Stomach (tissue), 19 donors: Measurements from ENCODE around the gene TP53AIP1. TPM values are rescaled to one million over a fixed set of nuclear protein-coding genes. Genes with fewer than 3 reads are reported as not detected.

Experiments used
- DNase-seq, 2 donors: peaks; one replicate each; pipeline versions ENCODE4 v3.0.0 to v3.0.0-alpha.2; 2013 to 2019
- H3K27ac ChIP-seq, 5 donors: fragments of 200-600 bp in 4 of 5; sonication (generic) in 4 of 5; one replicate each; pipeline ENCODE4 v1.5.1; 2013 to 2019; ENCODE audit warnings: mild to moderate bottlenecking in 1 of 5, moderate library complexity in 1 of 5
- H3K27me3 ChIP-seq, 3 donors: fragments of 200-600 bp; sonication (generic); one replicate each; pipeline ENCODE4 v1.5.1; 2017 to 2019; ENCODE audit warnings: mixed run types in 1 of 3
- H3K36me3 ChIP-seq, 4 donors: fragments of 200-600 bp; sonication (generic); 1 replicate in 3 of 4; 2 replicates in 1 of 4; pipeline ENCODE4 v1.5.1; 2016 to 2019
- H3K4me1 ChIP-seq, 4 donors: fragments of 200-600 bp; sonication (generic); one replicate each; pipeline ENCODE4 v1.5.1; 2016 to 2019
- H3K4me3 ChIP-seq, 4 donors: fragments of 200-600 bp; sonication (generic) in 3 of 4; one replicate each; pipeline ENCODE4 v1.5.1; 2016 to 2019; ENCODE audit warnings: mild to moderate bottlenecking in 1 of 4
- H3K9me3 ChIP-seq, 4 donors: fragments of 200-600 bp; sonication (generic); one replicate each; pipeline ENCODE4 v1.5.1; 2016 to 2019
- CTCF ChIP-seq, 7 experiments: fragments of 450-650 bp in 4 of 7; fragments of 200-600 bp in 3 of 7; sonication (generic) in 3 of 7; IDR thresholded peaks; one replicate each; pipeline ENCODE4 v1.5.1; 2016 to 2019; ENCODE audit warnings: antibody characterized with exemption in 7 of 7, control low read depth in 2 of 7, mild to moderate bottlenecking in 1 of 7
- EP300 ChIP-seq: sonication (generic); formaldehyde crosslinking; IDR thresholded peaks from one replicate; pipeline ENCODE4 v1.6.1; 2017; ENCODE audit warnings: antibody characterized with exemption
- POLR2A ChIP-seq, 4 donors: fragments of 450-650 bp; IDR thresholded peaks; one replicate each; pipeline ENCODE4 v1.6.1; 2016; ENCODE audit warnings: antibody characterized with exemption in 4 of 4, control low read depth in 2 of 4, mild to moderate bottlenecking in 1 of 4, moderate library complexity in 1 of 4
- POLR2AphosphoS5 ChIP-seq, 3 donors: sonication (generic); formaldehyde crosslinking; IDR thresholded peaks; one replicate each; pipeline ENCODE4 v1.6.1; 2016; ENCODE audit warnings: antibody characterized with exemption in 3 of 3
- WGBS, 5 donors: extraction: QIAGEN DNeasy Blood & Tissue Kit in 3 of 5; methylation state at CpG; one replicate each; pipeline versions ENCODE4 v1.1.5 to v1.1.7; 2013 to 2018; 5-methylcytosine and 5-hydroxymethylcytosine counted together
- intact Hi-C: fragments of 100-400 bp; cut with DNase I; formaldehyde crosslinking; loops from one replicate; pipeline ENCODE4 v1.15.1; 2023; ENCODE audit warnings: low total_unique reads
- long read RNA-seq, 10 donors: transcript quantifications; one replicate each; lab custom pipeline, GENCODE V29; 2026
- polyA plus RNA-seq, 3 donors: library from polyadenylated mRNA; stranded (reverse); fragments of 200-250 nt; gene quantifications; one replicate each; pipeline ENCODE4 v1.2.3, GENCODE V29; 2013
- total RNA-seq, 5 donors: library from RNA; depleted of rRNA; stranded (reverse); fragments of >200 nt; gene quantifications; one replicate each; pipeline versions ENCODE4 v1.1.0 to v1.2.3, GENCODE V29; 2014 to 2016
- donor health status: healthy with polysubstance abuse.
- donor health status: Bipolar disorder and iron deficiency.
- donor health status: healthy.

TP53AIP1 gene
- total RNA-seq (not detected), polyA plus RNA-seq (10 to 100 TPM in 1 of 3 donors, not detected in 2; 22.4 TPM)
- long read RNA-seq, donor 1: 0 reads
- long read RNA-seq, donor 2: 0 reads
- long read RNA-seq, donor 3: 0 reads
- long read RNA-seq, donor 4: 0 reads
- long read RNA-seq, donor 5: 0 reads
- long read RNA-seq, donor 6: 0 reads
- long read RNA-seq, donor 7: 0 reads
- long read RNA-seq, donor 8: 0 reads
- long read RNA-seq, donor 9: 0 reads
- long read RNA-seq, donor 10: 0 reads

GRCh38 chr11:128942817-128943427 lies at the start of gene TP53AIP1:
TSS of gene TP53AIP1 (minus strand) at chr11:128942871. CDS start at chr11:128937818, 5,053 bp downstream.
- WGBS, 5 donors: 88 to 94% (median 91%) methylated on average over 7 to 21 of the region's 21 CpGs
- Histone ChIP-seq H3K4me3 (no peak within 1 kb of the TSS), H3K27ac (no peak within 1 kb of the TSS), H3K4me1 (no peaks in the 10 kb centered on the region), H3K9me3 (no peaks in the 10 kb centered on the region), H3K36me3 (no peaks in the 10 kb centered on the region), H3K27me3 (peaks cover 0 to 22% (median 0%) of the 10 kb centered on the region in 3 donors)
- intact Hi-C loops: no loop called here
- DNase-seq: no peak
- TF ChIP-seq EP300: no peak
- TF ChIP-seq POLR2AphosphoS5 (IDR thresholded peaks at IDR 0.05): no peak
- TF ChIP-seq POLR2A (IDR thresholded peaks at IDR 0.05): no peak
- no peak for TF ChIP-seq CTCF (IDR thresholded peaks at IDR 0.05)

DNA sequence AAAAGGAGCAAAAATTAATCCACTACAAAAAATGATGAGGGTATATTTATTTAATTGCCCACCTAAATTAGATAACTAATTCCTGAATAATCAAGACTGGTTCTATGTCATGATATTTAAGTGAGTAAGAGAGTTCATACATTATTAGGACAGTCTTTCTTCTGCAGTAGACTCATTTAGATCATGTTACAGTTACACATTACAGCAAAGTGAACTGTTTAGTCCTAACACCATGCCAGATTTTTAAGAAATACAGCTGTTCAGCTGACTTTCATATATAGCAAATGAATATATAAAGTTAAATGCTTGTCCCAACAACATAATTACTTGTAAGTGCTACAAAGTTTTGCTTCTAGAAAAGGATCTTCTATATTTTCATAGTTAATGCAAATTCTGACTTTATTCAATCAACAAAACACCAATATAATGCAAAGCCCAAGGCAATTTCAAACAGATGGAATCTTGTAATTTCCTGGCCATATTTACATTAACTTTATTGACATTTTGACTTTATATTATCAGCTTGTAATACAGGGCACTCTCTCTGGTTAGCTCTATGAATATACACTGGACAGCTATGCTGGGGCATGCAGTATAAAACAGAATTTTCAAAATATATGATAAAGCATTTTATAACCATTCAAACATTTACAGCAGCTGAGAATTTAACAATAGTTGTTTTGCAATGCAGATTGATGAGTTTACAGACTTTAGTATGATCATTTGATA lies 45.7 kb upstream of the TP53AIP1 start:
- no peaks in the 10 kb centered on the region for H3K9me3 ChIP-seq
- TF ChIP-seq POLR2AphosphoS5 (IDR thresholded peaks at IDR 0.05) (no peak), POLR2A (IDR thresholded peaks at IDR 0.05) (no peak), EP300 (no peak), CTCF (IDR thresholded peaks at IDR 0.05) (no peak)
- no peaks in the 10 kb centered on the region for H3K4me1 ChIP-seq
- H3K4me3 ChIP-seq: no peak overlapping the region
- H3K27me3 ChIP-seq: no peaks in the 10 kb centered on the region
- peaks cover 5 to 30% (median 23%) of the 10 kb centered on the region in 4 donors for H3K36me3 ChIP-seq
- intact Hi-C loops: no loop called here
- no peak overlapping the region for H3K27ac ChIP-seq
- DNase-seq: no peak

GRCh38 chr11:128985880-128986279 lies 43.2 kb upstream of the TP53AIP1 start:
- Histone ChIP-seq H3K4me3 (no peak overlapping the region), H3K36me3 (peaks cover 5 to 54% (median 43%) of the 10 kb centered on the region in 4 donors), H3K27ac (no peak overlapping the region), H3K9me3 (no peaks in the 10 kb centered on the region), H3K4me1 (no peaks in the 10 kb centered on the region), H3K27me3 (no peaks in the 10 kb centered on the region)
- no peak for TF ChIP-seq POLR2AphosphoS5 (IDR thresholded peaks at IDR 0.05)
- no peak for TF ChIP-seq EP300
- no peak for TF ChIP-seq POLR2A (IDR thresholded peaks at IDR 0.05)
- no peak for TF ChIP-seq CTCF (IDR thresholded peaks at IDR 0.05)
- 62 to 70% (median 65%) methylated on average over 5 of the region's 5 CpGs for WGBS, 5 donors
- intact Hi-C loops: no loop called here
- no peak for DNase-seq

GRCh38 chr11:128983023-128983422 lies 40.4 kb upstream of the TP53AIP1 start:
- TF ChIP-seq CTCF (IDR thresholded peaks at IDR 0.05) (no peak), EP300 (no peak), POLR2A (IDR thresholded peaks at IDR 0.05) (no peak), POLR2AphosphoS5 (IDR thresholded peaks at IDR 0.05) (no peak)
- no peak overlapping the region for H3K27ac ChIP-seq
- no peaks in the 10 kb centered on the region for H3K27me3 ChIP-seq
- H3K4me1 ChIP-seq: no peaks in the 10 kb centered on the region
- WGBS, 5 donors: 86 to 96% (median 92%) methylated on average over 8 of the region's 8 CpGs
- peaks cover 7 to 82% (median 70%) of the 10 kb centered on the region in 4 donors for H3K36me3 ChIP-seq
- no peaks in the 10 kb centered on the region for H3K9me3 ChIP-seq
- intact Hi-C loops: no loop called here
- no peak overlapping the region for H3K4me3 ChIP-seq
- DNase-seq: no peak
